Measurements from ENCODE around the gene OR2M3. TPM values are rescaled to one million over a fixed set of nuclear protein-coding genes. Genes with fewer than 3 reads are reported as not detected.

The OR2M3 gene
- not detected for total RNA-seq

- TF ChIP-seq POLR2A (IDR thresholded peaks at IDR 0.05) (no peak), CTCF (IDR thresholded peaks at IDR 0.05) (no peak)
- Histone ChIP-seq H3K4me3 (no peak within 1 kb of the TSS), H3K36me3 (no peaks in the 10 kb centered on the region), H3K4me1 (no peaks in the 10 kb centered on the region), H3K27me3 (no peaks in the 10 kb centered on the region), H3K27ac (no peak within 1 kb of the TSS), H3K9me3 (no peaks in the 10 kb centered on the region)
- intact Hi-C loops (cut with DNase I), result no loop called here
- DNase-seq, result no peak
- 47 to 53% methylated on average over 4 of the region's 4 CpGs for WGBS, 2 donors
Observed at GRCh38 chr1:248196965-248197364, at the start of gene OR2M3. Gene OR2M3, plus strand, starts transcription at chr1:248197265. Its CDS starts 5,803 bp downstream, at chr1:248203068.

- intact Hi-C loops (cut with DNase I), result no loop called here
- H3K27me3 ChIP-seq, result no peaks in the 10 kb centered on the region
- H3K9me3 ChIP-seq, result peaks cover 0 to 4% (median 0%) of the 10 kb centered on the region in 3 donors
- TF ChIP-seq CTCF (IDR thresholded peaks at IDR 0.05), result no peak
- TF ChIP-seq POLR2A (IDR thresholded peaks at IDR 0.05), result no peak
- no peak overlapping the region for H3K27ac ChIP-seq
- DNase-seq, result no peak
- WGBS, 2 donors, result 56 to 73% methylated on average over 4 to 6 of the region's 6 CpGs
- no peaks in the 10 kb centered on the region for H3K36me3 ChIP-seq
- H3K4me3 ChIP-seq, result no peak overlapping the region
- no peaks in the 10 kb centered on the region for H3K4me1 ChIP-seq
Observed at GRCh38 chr1:248152056-248152827, 44.8 kb upstream of the OR2M3 start.

GRCh38 chr1:248155927-248156326 lies 41.1 kb upstream of the OR2M3 start:
- 72 to 73% methylated on average over 1 of the region's 1 CpG for WGBS, 2 donors
- peaks cover 0 to 4% (median 0%) of the 10 kb centered on the region in 3 donors for H3K9me3 ChIP-seq

GRCh38 chr1:248158758-248159157 lies 38.3 kb upstream of the OR2M3 start:
- intact Hi-C loops (cut with DNase I), result no loop called here
- WGBS, 2 donors, result 86 to 87% methylated on average over 4 of the region's 4 CpGs
- TF ChIP-seq POLR2A (IDR thresholded peaks at IDR 0.05), result no peak
- TF ChIP-seq CTCF (IDR thresholded peaks at IDR 0.05), result no peak
- Histone ChIP-seq H3K9me3 (peaks cover 0 to under 1% (median 0%) of the 10 kb centered on the region in 3 donors), H3K36me3 (no peaks in the 10 kb centered on the region), H3K4me1 (no peaks in the 10 kb centered on the region), H3K27ac (no peak overlapping the region), H3K4me3 (no peak overlapping the region), H3K27me3 (no peaks in the 10 kb centered on the region)
- DNase-seq, result no peak

More at GRCh38 chr1:248155927-248156326, 41.1 kb upstream of the OR2M3 start:
- Histone ChIP-seq H3K27me3 (no peaks in the 10 kb centered on the region), H3K4me1 (no peaks in the 10 kb centered on the region), H3K27ac (no peak overlapping the region), H3K4me3 (no peak overlapping the region), H3K36me3 (no peaks in the 10 kb centered on the region)
- no peak for DNase-seq
- intact Hi-C loops (cut with DNase I), result no loop called here
- TF ChIP-seq CTCF (IDR thresholded peaks at IDR 0.05) (no peak), POLR2A (IDR thresholded peaks at IDR 0.05) (no peak)

GRCh38 chr1:248164031-248164430 lies 33.0 kb upstream of the OR2M3 start:
- Histone ChIP-seq H3K4me3 (no peak overlapping the region), H3K4me1 (no peaks in the 10 kb centered on the region), H3K9me3 (peaks cover 0 to 24% (median 0%) of the 10 kb centered on the region in 3 donors), H3K27ac (no peak overlapping the region), H3K36me3 (no peaks in the 10 kb centered on the region), H3K27me3 (no peaks in the 10 kb centered on the region)
- TF ChIP-seq CTCF (IDR thresholded peaks at IDR 0.05), result no peak
- no peak for TF ChIP-seq POLR2A (IDR thresholded peaks at IDR 0.05)
- no peak for DNase-seq
- intact Hi-C loops (cut with DNase I), result no loop called here
- WGBS, 2 donors, result 76 to 82% methylated on average over 6 to 8 of the region's 12 CpGs
